ENCODE results near the gene HEATR3.

The HEATR3 gene

DNA sequence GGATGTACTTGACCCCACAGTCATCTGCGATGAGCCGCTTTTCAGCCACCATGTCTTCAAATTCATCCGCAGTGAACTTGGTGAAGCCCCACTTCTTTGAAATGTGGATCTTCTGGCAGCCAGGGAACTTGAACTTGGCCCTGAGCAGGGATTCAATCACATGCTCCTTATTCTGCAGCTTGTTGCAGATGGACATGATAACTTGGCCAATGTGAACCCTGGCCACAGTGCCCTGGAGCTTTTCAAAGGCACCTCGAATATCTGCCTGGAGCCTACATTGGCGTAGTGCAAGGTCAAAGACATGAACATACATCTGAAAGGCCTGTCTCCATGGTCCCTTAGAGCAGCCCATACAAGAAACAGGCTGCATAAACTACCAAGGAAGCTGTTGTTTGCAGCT lies 85.6 kb downstream of the HEATR3 start:
- Histone ChIP-seq H3K9me3 (ENCODE audit: control insufficient read depth, low read length) (no peaks in the 10 kb centered on the region), H3K36me3 (ENCODE audit: control insufficient read depth, insufficient read depth, low read length) (no peaks in the 10 kb centered on the region), H3K4me3 (ENCODE audit: insufficient read depth, low read depth, low read length, poor library complexity, severe bottlenecking) (no peak overlapping the region), H3K27me3 (replicated peaks; ENCODE audit: control insufficient read depth, insufficient read depth, low read length, poor library complexity, severe bottlenecking) (no peaks in the 10 kb centered on the region), H3K27ac (ENCODE audit: insufficient read depth, low read length, poor library complexity, severe bottlenecking) (peak overlapping the region; percentile 93), H3K4me1 (ENCODE audit: control insufficient read depth, insufficient read depth, low read length, poor library complexity, severe bottlenecking) (peaks cover 24% of the 10 kb centered on the region)
- no peak for DNase-seq

DNA sequence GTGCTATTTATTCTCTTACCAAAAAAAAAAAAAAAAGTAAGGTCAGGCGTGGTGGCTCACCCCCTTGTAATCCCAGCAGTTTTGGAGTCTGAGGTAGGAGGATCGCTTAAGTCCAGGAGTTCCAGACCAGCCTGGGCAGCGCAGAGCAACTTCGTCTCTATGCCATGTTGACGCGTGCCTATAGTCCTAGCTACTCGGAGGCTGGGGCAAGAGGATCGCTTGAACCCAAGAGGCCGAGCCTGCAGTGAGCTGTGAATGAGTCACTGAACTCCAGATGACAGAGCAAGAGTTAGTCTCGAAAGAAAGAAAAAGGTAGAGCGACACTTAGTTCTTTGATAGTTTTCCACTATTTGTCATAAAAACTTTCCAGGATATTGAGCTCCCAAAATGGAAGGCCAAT lies 86.0 kb downstream of the HEATR3 start:
- no peaks in the 10 kb centered on the region for H3K36me3 ChIP-seq (ENCODE audit: control insufficient read depth, insufficient read depth, low read length)
- H3K27ac ChIP-seq (ENCODE audit: insufficient read depth, low read length, poor library complexity, severe bottlenecking) = peak overlapping the region; percentile 93
- H3K9me3 ChIP-seq (ENCODE audit: control insufficient read depth, low read length) = no peaks in the 10 kb centered on the region
- no peak for DNase-seq
- H3K27me3 ChIP-seq (replicated peaks; ENCODE audit: control insufficient read depth, insufficient read depth, low read length, poor library complexity, severe bottlenecking) = no peaks in the 10 kb centered on the region
- H3K4me3 ChIP-seq (ENCODE audit: insufficient read depth, low read depth, low read length, poor library complexity, severe bottlenecking) = peak overlapping the region; percentile 88
- H3K4me1 ChIP-seq (ENCODE audit: control insufficient read depth, insufficient read depth, low read length, poor library complexity, severe bottlenecking) = peaks cover 24% of the 10 kb centered on the region

- H3K4me1 ChIP-seq (ENCODE audit: control insufficient read depth, insufficient read depth, low read length, poor library complexity, severe bottlenecking) = peaks cover 24% of the 10 kb centered on the region
- DNase-seq = peak in 2 of 3 donors; percentile 64
- H3K4me3 ChIP-seq (ENCODE audit: insufficient read depth, low read depth, low read length, poor library complexity, severe bottlenecking) = peak overlapping the region; percentile 88
- peak overlapping the region; percentile 93 for H3K27ac ChIP-seq (ENCODE audit: insufficient read depth, low read length, poor library complexity, severe bottlenecking)
- no peaks in the 10 kb centered on the region for H3K9me3 ChIP-seq (ENCODE audit: control insufficient read depth, low read length)
- no peaks in the 10 kb centered on the region for H3K36me3 ChIP-seq (ENCODE audit: control insufficient read depth, insufficient read depth, low read length)
- H3K27me3 ChIP-seq (replicated peaks; ENCODE audit: control insufficient read depth, insufficient read depth, low read length, poor library complexity, severe bottlenecking) = no peaks in the 10 kb centered on the region
Observed at GRCh38 chr16:50152351-50152806, 86.6 kb downstream of the HEATR3 start.

DNA sequence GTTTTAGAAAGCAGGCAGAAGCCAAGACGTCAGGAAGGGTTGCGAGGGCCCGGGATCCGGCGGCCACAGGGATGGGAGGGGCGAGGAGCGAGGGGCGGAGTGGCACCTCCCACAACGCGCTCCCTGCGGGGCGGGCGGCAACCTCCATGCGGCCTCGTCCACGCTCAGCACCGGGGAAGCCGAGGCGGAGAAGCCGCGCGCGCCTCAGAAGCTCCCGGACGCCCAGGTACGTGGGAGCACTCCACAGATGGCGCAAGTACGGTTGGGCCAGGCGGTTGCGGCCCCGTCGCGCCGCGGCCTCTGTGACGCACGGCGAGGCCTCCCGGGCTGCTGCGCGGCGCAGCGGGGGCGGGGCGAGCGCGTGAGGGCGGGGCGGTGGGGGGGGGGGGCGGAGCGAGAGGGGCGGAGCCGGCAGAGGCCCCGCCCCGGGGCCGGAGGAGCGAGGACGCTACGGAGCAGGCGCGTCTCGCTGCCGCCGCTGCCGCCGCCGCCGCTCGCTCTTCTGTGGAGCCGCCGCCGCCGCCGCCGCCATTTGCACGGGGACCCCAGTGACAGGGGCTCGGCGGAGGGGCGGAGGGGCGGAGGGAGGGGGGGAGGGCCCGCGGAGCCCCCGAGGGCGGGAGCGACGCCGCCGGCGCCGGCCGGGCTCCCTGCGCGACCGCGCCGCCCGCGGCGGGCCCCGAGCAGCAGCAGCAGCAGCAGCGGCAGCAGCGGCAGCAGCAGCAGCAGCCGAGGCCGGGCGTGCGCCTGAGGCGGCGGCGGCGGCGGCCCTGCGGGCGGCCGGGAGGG lies 87.2 kb downstream of the HEATR3 start, which contains the start of gene TENT4B:
Gene TENT4B (plus strand): TSS at position 500 of the 789 bp plus-strand sequence. CDS start 316 bp downstream, outside the sequence.
- no peaks in the 10 kb centered on the region for H3K27me3 ChIP-seq (replicated peaks; ENCODE audit: control insufficient read depth, insufficient read depth, low read length, poor library complexity, severe bottlenecking)
- peak within 1 kb of the TSS; percentile 90 for H3K4me3 ChIP-seq (ENCODE audit: insufficient read depth, low read depth, low read length, poor library complexity, severe bottlenecking)
- no peaks in the 10 kb centered on the region for H3K36me3 ChIP-seq (ENCODE audit: control insufficient read depth, insufficient read depth, low read length)
- no peaks in the 10 kb centered on the region for H3K9me3 ChIP-seq (ENCODE audit: control insufficient read depth, low read length)
- H3K27ac ChIP-seq (ENCODE audit: insufficient read depth, low read length, poor library complexity, severe bottlenecking) = peak within 1 kb of the TSS; percentile 93
- peak; percentile 83 to 87 (median 86) for DNase-seq
- H3K4me1 ChIP-seq (ENCODE audit: control insufficient read depth, insufficient read depth, low read length, poor library complexity, severe bottlenecking) = peaks cover 24% of the 10 kb centered on the region

GRCh38 chr16:50153596-50154419 lies 88.0 kb downstream of the HEATR3 start:
- H3K4me1 ChIP-seq (ENCODE audit: control insufficient read depth, insufficient read depth, low read length, poor library complexity, severe bottlenecking) = peaks cover 27% of the 10 kb centered on the region
- no peaks in the 10 kb centered on the region for H3K27me3 ChIP-seq (replicated peaks; ENCODE audit: control insufficient read depth, insufficient read depth, low read length, poor library complexity, severe bottlenecking)
- peak overlapping the region; percentile 90 for H3K4me3 ChIP-seq (ENCODE audit: insufficient read depth, low read depth, low read length, poor library complexity, severe bottlenecking)
- peak overlapping the region; percentile 65 for H3K27ac ChIP-seq (ENCODE audit: insufficient read depth, low read length, poor library complexity, severe bottlenecking)
- no peaks in the 10 kb centered on the region for H3K36me3 ChIP-seq (ENCODE audit: control insufficient read depth, insufficient read depth, low read length)
- no peaks in the 10 kb centered on the region for H3K9me3 ChIP-seq (ENCODE audit: control insufficient read depth, low read length)
- peak in 1 of 3 donors; percentile 28 for DNase-seq

DNA sequence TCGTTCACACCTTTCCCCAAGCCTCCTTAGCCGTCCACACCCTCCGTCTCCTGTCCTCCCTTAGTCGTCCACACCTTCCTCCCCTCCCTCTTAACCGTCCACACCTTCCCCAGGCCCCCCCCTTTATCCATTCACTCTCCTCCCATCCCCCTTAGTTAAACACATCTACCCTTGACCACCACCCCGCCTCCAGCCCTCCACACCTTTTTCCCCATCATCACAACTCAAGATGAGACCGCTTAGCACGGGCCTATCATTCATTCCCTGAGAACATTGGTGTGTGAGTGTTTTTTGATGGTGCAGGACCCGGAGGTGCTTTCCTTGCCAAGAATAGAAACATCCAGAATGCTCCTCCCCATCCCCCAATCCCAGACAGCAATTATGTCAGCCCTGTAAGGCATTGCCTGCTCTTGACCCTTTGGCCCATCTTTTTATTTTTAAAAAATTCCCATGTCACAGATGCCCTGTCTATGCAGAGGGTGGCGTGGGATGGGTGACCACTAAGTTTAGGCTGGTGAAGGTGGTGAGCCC lies 88.7 kb downstream of the HEATR3 start:
- no peaks in the 10 kb centered on the region for H3K9me3 ChIP-seq (ENCODE audit: control insufficient read depth, low read length)
- H3K27ac ChIP-seq (ENCODE audit: insufficient read depth, low read length, poor library complexity, severe bottlenecking) = peak overlapping the region; percentile 65
- H3K4me1 ChIP-seq (ENCODE audit: control insufficient read depth, insufficient read depth, low read length, poor library complexity, severe bottlenecking) = peaks cover 27% of the 10 kb centered on the region
- no peaks in the 10 kb centered on the region for H3K27me3 ChIP-seq (replicated peaks; ENCODE audit: control insufficient read depth, insufficient read depth, low read length, poor library complexity, severe bottlenecking)
- no peak for DNase-seq
- H3K36me3 ChIP-seq (ENCODE audit: control insufficient read depth, insufficient read depth, low read length) = no peaks in the 10 kb centered on the region
- H3K4me3 ChIP-seq (ENCODE audit: insufficient read depth, low read depth, low read length, poor library complexity, severe bottlenecking) = peak overlapping the region; percentile 90

DNA sequence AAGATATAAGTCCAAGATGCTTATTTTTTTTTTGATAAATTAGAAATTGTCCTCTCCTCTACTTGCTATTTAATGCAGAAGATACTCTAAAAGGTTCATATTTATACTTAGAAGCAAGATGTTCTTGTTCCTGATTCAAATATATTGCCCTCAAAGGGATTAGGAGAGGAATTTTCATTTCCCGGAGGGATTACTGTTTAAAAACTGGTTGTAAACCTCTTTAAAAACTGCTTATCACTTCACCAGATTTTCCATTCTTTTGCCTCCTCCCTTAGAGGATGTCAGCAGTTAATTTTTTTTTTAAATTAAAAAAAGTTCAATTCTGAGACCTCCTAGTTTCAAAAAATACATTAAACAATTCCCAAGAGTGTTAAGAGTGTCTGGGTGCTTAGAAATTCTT lies 90.2 kb downstream of the HEATR3 start:
- H3K36me3 ChIP-seq (ENCODE audit: control insufficient read depth, insufficient read depth, low read length) = no peaks in the 10 kb centered on the region
- no peak for DNase-seq
- H3K4me1 ChIP-seq (ENCODE audit: control insufficient read depth, insufficient read depth, low read length, poor library complexity, severe bottlenecking) = peaks cover 27% of the 10 kb centered on the region
- no peaks in the 10 kb centered on the region for H3K9me3 ChIP-seq (ENCODE audit: control insufficient read depth, low read length)
- peak overlapping the region; percentile 90 for H3K4me3 ChIP-seq (ENCODE audit: insufficient read depth, low read depth, low read length, poor library complexity, severe bottlenecking)
- H3K27ac ChIP-seq (ENCODE audit: insufficient read depth, low read length, poor library complexity, severe bottlenecking) = no peak overlapping the region
- H3K27me3 ChIP-seq (replicated peaks; ENCODE audit: control insufficient read depth, insufficient read depth, low read length, poor library complexity, severe bottlenecking) = no peaks in the 10 kb centered on the region

All from effector memory CD4-positive, alpha-beta T cell (primary cell).